Left ventricle myocardium inferior (tissue), 1 donor: ENCODE measurements around the gene ARHGAP25. TPM values are rescaled to one million over a fixed set of nuclear protein-coding genes. Genes with fewer than 3 reads are reported as not detected.

Experiments used
- DNase-seq: peaks from one replicate; pipeline ENCODE4 v3.0.0-alpha.2; 2020
- H3K27ac ChIP-seq: fragments of 200-600 bp; replicated peaks from 2 replicates; pipeline ENCODE4 v1.8.0; 2021
- H3K27me3 ChIP-seq: fragments of 200-600 bp; 2 replicates; pipeline ENCODE4 v1.8.0; 2021; ENCODE audit warnings: low read depth
- H3K36me3 ChIP-seq: fragments of 200-600 bp; 2 replicates; pipeline ENCODE4 v1.8.0; 2021
- H3K4me1 ChIP-seq: fragments of 200-600 bp; 2 replicates; pipeline ENCODE4 v1.8.0; 2021
- H3K4me3 ChIP-seq: fragments of 200-600 bp; 2 replicates; pipeline ENCODE4 v1.8.0; 2021; ENCODE audit warnings: mild to moderate bottlenecking, moderate library complexity
- H3K9me3 ChIP-seq: fragments of 200-600 bp; replicated peaks from 2 replicates; pipeline ENCODE4 v1.8.0; 2021
- intact Hi-C: fragments of 100-400 bp; cut with micrococcal nuclease; formaldehyde crosslinking; loops from one replicate; pipeline ENCODE4 v1.11.0; 2022
- total RNA-seq: library from RNA; stranded (reverse); fragmentation: NEBNext Ultra II Directional; extraction: Animal tissue kit (Norgen Biotek cat#: 25700); gene quantifications from one replicate; pipeline ENCODE4 v1.2.1, GENCODE V29; 2021
- TF ChIP-seq, protein P1 (sequence below): fragments of 200-600 bp; IDR thresholded peaks from 2 replicates; pipeline ENCODE4 v1.8.0; 2021; ENCODE audit warnings: antibody characterized with exemption, mild to moderate bottlenecking, borderline replicate concordance
- donor health status: DM: no; HTN: yes; CAD: no; lungs with severe emphysema.

The ARHGAP25 gene
- total RNA-seq, 1 donor from 2014 or later = 5.3 TPM

DNA sequence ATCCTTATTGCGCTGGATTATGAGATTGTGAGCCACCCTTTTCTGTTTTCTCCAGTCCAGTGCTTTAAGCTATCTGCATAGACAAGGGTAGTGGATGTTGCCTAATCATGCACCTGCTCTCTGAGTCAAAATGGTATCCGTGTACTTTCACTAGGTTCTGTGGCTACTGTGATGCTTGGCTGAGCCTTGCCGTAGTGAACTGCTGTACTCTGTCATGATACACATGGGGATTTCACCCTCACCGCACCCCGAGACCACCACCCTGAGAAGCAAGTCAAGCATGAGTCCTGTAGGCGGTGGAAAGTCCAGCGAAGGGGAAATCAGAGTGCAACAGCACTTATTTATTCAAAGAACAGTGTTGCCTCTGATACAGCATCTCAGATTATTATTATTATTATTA, 55.0 kb downstream of the ARHGAP25 start:
- no peak for DNase-seq
- Histone ChIP-seq H3K9me3 (peaks cover 6% of the 10 kb centered on the region), H3K4me3 (no peak overlapping the region), H3K27me3 (peaks cover 6% of the 10 kb centered on the region), H3K27ac (no peak overlapping the region), H3K4me1 (peaks cover 16% of the 10 kb centered on the region), H3K36me3 (peaks cover 48% of the 10 kb centered on the region)
- intact Hi-C loops = no loop called here
- TF ChIP-seq, protein P1, sequence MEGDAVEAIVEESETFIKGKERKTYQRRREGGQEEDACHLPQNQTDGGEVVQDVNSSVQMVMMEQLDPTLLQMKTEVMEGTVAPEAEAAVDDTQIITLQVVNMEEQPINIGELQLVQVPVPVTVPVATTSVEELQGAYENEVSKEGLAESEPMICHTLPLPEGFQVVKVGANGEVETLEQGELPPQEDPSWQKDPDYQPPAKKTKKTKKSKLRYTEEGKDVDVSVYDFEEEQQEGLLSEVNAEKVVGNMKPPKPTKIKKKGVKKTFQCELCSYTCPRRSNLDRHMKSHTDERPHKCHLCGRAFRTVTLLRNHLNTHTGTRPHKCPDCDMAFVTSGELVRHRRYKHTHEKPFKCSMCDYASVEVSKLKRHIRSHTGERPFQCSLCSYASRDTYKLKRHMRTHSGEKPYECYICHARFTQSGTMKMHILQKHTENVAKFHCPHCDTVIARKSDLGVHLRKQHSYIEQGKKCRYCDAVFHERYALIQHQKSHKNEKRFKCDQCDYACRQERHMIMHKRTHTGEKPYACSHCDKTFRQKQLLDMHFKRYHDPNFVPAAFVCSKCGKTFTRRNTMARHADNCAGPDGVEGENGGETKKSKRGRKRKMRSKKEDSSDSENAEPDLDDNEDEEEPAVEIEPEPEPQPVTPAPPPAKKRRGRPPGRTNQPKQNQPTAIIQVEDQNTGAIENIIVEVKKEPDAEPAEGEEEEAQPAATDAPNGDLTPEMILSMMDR = no peak

DNA sequence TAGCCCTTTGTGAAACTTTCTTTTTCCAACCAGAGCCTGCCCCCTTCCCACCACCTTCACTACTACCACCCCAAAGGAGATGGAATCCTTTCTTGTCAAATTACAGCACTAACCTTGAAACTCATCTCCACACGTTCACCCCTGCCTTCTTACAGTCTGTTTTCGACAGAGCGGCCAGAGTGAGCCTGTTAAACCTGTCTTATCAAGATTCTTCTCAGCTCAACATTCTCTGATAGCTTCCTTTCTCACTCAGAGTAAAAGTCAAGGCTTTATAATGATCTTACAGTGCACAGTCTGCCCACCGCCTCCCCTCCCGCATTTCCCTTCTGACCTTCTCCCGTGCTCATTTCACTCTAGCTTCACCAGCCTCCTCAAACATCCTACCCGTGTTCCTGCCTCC, 56.0 kb downstream of the ARHGAP25 start:
- no peak for DNase-seq
- intact Hi-C loops = no loop called here
- Histone ChIP-seq H3K36me3 (peaks cover 42% of the 10 kb centered on the region), H3K27me3 (peaks cover 6% of the 10 kb centered on the region), H3K9me3 (peaks cover 6% of the 10 kb centered on the region), H3K4me3 (no peak overlapping the region), H3K27ac (no peak overlapping the region), H3K4me1 (peaks cover 11% of the 10 kb centered on the region)
- TF ChIP-seq, protein P1 = no peak

DNA sequence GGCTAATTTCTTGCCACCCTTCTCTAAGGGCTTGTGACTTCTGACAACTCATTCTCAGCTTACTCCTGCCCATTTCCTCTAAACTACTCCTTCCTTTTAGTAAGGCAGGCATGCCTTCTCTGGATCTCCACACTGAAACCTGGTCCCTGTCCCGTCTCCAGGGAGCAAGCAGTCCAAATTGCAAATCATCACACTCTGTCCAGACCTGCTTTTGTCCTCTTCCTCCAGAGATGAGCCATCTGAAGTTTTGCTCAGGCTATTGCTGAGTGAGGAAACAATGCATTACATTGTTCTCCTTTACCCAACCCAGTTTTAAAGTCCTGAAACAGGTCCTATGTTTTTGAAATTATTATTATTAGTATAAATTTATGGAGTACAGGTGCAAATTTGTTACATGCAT, 57.3 kb downstream of the ARHGAP25 start:
- peaks cover 30% of the 10 kb centered on the region for H3K36me3 ChIP-seq
- no peak for DNase-seq
- TF ChIP-seq, protein P1 = no peak
- peaks cover 8% of the 10 kb centered on the region for H3K27me3 ChIP-seq
- intact Hi-C loops = no loop called here
- H3K4me1 ChIP-seq = peaks cover 21% of the 10 kb centered on the region
- no peak overlapping the region for H3K4me3 ChIP-seq
- no peak overlapping the region for H3K27ac ChIP-seq
- H3K9me3 ChIP-seq = peaks cover 6% of the 10 kb centered on the region

DNA sequence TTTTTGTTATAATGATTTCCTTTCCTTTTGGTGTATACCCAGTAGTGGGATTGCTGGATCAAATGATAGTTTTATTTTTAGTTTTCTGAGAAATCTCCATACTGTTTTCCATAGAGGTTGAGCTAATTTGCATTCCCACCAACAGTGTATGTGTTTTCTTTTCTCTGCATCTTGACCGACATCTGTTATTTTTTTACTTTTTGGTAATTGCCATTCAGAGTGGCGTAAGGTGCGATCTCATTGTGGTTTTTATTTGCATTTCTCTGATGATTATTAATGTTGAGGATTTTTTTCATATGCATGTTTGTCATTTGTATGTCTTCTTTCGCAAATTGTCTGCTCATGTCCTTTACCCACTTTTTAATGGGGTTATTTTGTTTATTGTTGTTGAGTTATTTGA, 58.1 kb downstream of the ARHGAP25 start:
- H3K4me3 ChIP-seq = no peak overlapping the region
- H3K9me3 ChIP-seq = peaks cover 6% of the 10 kb centered on the region
- H3K27me3 ChIP-seq = peaks cover 5% of the 10 kb centered on the region
- H3K4me1 ChIP-seq = peaks cover 27% of the 10 kb centered on the region
- TF ChIP-seq, protein P1 = no peak
- no peak for DNase-seq
- H3K36me3 ChIP-seq = peaks cover 21% of the 10 kb centered on the region
- intact Hi-C loops = no loop called here
- no peak overlapping the region for H3K27ac ChIP-seq

DNA sequence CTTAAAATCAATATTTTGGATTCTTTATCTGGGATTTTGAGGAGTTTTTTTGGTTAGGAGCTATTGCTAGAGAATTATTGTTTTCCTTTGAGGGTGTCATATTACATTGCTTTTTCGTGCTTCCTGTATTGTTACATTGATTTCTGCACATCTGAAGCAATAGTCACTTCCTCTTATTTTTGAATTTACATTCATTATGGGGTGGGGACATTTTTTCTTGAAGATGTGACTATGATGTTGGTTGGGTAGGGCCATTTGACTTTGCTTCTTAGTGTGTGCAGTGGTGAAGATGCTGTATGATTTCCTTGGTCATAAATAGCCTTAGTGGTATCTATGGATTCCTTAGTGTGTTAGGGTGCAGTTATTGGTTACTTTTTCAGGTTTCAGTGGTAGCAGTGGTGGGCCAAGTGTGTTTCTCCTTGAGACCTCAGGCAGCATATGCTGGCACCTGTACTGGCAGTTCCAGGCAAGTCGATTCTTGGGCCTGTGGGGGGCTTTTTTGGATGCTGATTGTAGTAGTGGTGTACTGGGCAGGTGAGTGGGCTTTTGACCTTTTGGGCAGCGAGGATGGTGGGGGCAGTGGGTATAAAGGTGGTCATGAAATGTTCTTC, 61.8 kb downstream of the ARHGAP25 start:
- peaks cover 31% of the 10 kb centered on the region for H3K4me1 ChIP-seq
- H3K27ac ChIP-seq = no peak overlapping the region

More for the DNA sequence above, 61.8 kb downstream of the ARHGAP25 start:
- intact Hi-C loops = no loop called here
- no peak overlapping the region for H3K4me3 ChIP-seq
- TF ChIP-seq, protein P1 = no peak
- no peaks in the 10 kb centered on the region for H3K36me3 ChIP-seq
- peaks cover 5% of the 10 kb centered on the region for H3K27me3 ChIP-seq
- no peak for DNase-seq
- peaks cover 6% of the 10 kb centered on the region for H3K9me3 ChIP-seq
